GM12892 (cell line): Measurements from ENCODE around the gene TEX11.
"Not testable (repeated sequence)": the region's sequence is repeated elsewhere in the genome, so short reads cannot be mapped to it uniquely, and the experiment has no call there.

Experiments
- DNase-seq: peaks from one replicate; pipeline ENCODE4 v3.0.0; 2011; ENCODE audit not compliant: insufficient read length
- FAIRE-seq: peaks from 2 replicates; lab custom pipeline; 2011; peaks lifted over from hg19 to GRCh38; lab: Jason Lieb, UNC
- POLR2A ChIP-seq: IDR thresholded peaks from 2 replicates; pipeline ENCODE4 v1.6.1; 2011; ENCODE audit warnings: low read depth, low read length, control low read depth
- POLR2AphosphoS5 ChIP-seq: IDR thresholded peaks from 2 replicates; pipeline ENCODE4 v1.6.1; 2011; ENCODE audit warnings: low read depth, low read length, control low read depth
- TAF1 ChIP-seq: IDR thresholded peaks from 2 replicates; pipeline ENCODE4 v1.6.1; 2011; ENCODE audit warnings: low read depth, mild to moderate bottlenecking, control low read depth, low read length, borderline replicate concordance

Gene TEX11

DNA sequence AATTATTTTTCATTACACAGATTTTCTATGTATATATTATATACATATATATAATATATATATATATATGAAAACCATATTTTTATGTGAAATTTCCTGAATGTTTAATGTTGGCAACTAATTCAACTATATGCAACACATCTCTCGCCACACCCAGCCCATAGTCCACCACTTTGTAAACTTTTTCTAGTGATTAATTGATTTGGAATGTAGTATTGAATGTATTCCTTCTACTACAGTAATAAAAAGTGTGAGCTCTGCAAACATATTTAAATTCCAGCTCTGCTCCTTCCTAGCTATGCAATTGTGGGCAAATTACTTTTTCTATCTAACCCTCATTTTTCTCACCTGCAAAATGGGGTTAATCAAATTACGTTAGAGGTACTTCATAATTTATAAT, 187.8 kb downstream of the TEX11 start:
- TF ChIP-seq TAF1 (no peak), POLR2AphosphoS5 (no peak), POLR2A (no peak)
- DNase-seq (no peak), FAIRE-seq (no peak)

DNA sequence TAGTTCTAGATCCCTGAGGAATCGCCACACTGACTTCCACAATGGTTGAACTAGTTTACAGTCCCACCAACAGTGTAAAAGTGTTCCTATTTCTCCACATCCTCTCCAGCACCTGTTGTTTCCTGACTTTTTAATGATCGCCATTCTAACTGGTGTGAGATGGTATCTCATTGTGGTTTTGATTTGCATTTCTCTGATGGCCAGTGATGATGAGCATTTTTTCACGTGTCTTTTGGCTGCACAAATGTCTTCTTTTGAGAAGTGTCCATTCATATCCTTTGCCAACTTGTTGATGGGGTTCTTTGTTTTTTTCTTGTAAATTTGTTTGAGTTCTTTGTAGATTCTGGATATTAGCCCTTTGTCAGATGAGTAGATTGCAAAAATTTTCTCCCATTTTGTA, 197.2 kb downstream of the TEX11 start:
- DNase-seq, FAIRE-seq: not testable (repeated sequence)

DNA sequence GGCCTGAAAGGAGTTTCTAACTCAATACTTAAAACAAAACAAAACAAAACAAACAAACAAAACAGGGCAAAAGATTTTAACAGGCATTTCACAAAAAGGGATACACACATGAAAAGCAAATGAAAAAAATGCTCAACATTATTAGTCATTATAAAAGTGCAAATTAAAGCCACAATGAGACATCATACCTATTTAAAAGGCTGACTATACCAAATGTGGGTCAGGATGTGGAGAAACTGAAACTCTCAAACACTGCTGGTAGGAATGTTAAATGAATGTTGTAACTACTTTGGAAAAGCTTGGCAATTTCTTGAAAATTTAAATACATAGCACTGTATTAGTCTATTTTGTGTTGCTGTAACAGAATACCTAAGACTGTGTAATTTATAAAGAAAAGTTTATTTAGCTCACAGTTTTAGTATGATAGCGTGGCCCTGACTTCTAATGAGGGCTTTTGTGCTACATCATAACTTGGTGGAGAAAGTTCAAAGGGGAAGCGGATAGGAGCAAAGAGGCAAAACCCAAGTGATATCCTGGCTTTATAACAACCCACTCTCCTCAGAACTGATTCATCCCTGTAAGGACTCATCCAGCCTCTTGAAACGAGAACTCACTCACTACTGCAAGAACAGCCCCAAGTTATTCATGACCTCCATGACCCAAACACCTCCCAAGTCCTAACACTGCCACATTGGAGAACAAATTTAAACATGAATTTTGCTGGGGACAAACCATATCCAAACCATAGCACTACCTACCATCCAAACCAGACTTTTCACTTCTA, 214.0 kb downstream of the TEX11 start:
- FAIRE-seq (no peak), DNase-seq (no peak)
- no peak for TF ChIP-seq TAF1
- TF ChIP-seq POLR2A: no peak
- TF ChIP-seq POLR2AphosphoS5: no peak

DNA sequence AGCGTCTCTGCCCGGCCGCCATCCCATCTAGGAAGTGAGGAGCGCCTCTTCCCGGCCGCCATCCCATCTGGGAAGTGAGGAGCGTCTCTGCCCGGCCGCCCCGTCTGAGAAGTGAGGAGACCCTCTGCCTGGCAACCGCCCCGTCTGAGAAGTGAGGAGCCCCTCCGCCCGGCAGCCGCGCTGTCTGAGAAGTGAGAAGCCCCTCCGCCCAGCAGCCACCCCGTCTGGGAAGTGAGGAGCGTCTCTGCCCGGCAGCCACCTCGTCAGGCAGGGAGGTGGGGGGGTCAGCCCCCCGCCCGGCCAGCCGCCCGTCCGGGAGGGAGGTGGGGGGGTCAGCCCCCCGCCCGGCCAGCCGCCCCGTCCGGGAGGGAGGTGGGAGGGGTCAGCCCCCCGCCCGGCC, 229.1 kb downstream of the TEX11 start:
- not testable (repeated sequence) for DNase-seq, FAIRE-seq

DNA sequence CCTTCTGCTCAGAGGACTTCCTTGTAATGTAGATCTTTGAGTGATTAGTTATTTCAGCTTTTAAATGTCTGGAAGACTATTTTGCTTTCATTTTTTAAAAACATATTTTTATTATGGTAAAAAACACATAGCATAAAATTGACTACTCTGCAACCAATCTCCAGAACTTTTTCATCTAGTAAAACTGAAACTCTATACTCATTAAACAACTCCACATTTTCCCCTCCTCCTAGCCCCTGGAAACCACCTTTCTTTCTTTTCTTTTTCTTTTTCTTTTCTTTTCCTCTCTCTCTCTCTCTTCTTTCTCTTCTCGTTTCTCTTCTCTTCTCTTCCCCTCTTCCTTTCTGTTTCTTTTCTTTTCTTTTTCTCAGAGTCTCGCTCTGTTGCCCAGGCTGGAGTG, 233.2 kb downstream of the TEX11 start:
- DNase-seq (no peak), FAIRE-seq (no peak)
- TF ChIP-seq POLR2AphosphoS5: no peak
- no peak for TF ChIP-seq TAF1
- TF ChIP-seq POLR2A: no peak

DNA sequence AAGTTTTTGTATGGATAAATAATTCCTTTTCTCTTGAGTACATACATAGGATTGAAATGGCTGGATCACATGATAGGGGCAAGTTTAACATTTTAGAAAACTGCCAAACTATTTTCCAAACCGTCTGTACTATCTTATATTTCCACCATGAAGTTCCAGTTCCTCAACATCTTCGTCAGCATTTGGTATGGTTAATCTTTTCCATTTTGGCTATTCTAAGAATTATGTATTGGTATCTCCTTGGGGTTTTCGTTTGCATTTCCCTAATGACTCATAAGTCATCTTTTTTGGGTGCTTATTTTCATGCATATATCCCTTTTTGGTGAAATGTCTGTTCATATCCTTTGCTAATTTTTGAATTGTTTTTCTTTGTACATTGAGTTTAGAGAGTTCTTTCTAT, 236.2 kb downstream of the TEX11 start:
- no peak for TF ChIP-seq POLR2A
- no peak for TF ChIP-seq TAF1
- TF ChIP-seq POLR2AphosphoS5: no peak
- no peak for DNase-seq
- no peak for FAIRE-seq

DNA sequence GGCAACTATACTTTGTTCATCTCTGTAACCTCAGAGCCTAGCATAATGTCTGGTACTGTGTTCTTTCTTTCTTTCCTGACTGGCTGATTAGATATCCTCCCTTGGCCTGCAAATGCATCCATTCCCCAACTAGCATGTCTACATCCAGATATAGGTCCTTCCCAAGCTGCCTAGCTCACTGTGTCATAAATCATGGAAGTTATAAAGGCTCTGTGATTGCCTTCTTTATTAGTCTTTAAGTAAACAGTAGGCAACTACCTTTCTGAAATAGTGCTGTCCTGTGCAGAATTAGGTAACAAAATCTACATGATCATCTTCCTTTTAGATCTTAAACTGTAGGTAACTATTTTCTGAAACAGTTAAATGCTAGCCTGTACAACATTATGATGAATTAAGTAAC, 239.4 kb downstream of the TEX11 start:
- no peak for DNase-seq
- TF ChIP-seq POLR2AphosphoS5 (no peak), TAF1 (no peak), POLR2A (no peak)
- FAIRE-seq: no peak

DNA sequence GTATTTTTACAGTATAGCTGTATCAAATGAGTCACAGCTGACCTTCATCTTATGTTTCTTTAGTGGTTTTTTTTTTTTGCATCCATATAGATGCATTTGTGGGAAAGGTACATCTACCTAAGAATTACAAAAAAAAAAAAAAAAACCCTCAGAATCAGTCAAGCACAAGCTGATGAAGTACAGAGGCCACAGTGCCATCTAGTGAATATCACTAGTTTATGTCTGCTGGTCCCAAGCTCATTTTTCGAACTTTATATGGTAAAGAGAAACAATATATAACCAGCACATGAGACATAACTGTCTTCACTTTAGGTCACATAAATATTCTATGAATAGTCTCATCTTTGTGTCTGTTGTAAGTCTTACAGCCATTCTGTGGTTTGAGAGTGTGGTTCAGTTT, 243.8 kb downstream of the TEX11 start:
- FAIRE-seq (no peak), DNase-seq (no peak)
- TF ChIP-seq POLR2A: no peak
- no peak for TF ChIP-seq TAF1

DNA sequence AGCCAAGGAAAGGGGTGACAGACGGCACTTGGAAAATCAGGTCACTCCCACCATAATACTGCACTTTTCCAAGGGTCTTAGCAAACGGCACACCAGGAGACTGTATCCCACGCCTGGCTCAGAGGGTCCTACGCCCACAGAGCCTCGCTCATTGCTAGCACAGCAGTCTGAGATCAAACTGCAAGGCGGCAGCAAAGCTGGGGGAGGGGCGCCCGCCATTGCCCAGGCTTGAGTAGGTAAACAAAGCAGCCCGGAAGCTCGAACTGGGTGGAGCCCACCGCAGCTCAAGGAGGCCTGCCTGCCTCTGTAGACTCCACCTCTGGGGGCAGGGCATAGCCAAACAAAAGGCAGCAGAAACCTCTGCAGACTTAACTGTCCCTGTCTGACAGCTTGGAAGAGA, 247.4 kb downstream of the TEX11 start:
- not testable (repeated sequence) for FAIRE-seq

DNA sequence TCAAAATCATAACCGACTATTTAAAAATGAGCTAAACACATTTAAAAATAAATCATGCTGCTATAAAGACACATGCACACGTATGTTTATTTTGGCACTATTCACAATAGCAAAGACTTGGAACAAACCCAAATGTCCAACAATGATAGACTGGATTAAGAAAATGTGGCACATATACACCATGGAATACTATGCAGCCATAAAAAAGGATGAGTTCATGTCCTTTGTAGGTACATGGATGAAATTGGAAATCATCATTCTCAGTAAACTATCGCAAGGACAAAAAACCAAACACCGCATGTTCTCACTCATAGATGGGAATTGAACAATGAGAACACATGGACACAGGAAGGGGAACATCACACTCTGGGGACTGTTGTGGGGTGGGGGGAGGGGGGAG, 251.0 kb downstream of the TEX11 start:
- DNase-seq, FAIRE-seq: not testable (repeated sequence)

More for the DNA sequence above, 247.4 kb downstream of the TEX11 start:
- not testable (repeated sequence) for DNase-seq

DNA sequence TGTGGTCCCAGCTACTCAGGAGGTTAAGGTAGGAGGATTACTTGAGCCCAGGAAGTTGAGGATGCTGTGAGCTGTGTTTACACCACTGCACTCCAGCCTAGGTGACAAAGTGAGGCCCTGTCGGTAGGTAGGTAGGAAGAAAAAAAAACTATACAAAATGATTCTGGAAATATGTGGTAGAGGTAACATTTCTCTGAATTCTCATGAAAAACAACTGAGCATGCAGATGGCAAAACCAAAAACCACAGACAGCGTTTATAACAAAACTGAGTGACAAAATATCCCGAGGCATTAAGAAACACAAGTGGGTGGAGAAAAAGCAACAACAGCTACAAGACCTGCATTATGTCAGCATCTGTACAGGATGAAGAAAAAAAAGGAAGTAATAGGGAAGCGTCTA, 252.2 kb downstream of the TEX11 start:
- FAIRE-seq: no peak
- no peak for DNase-seq
- TF ChIP-seq POLR2AphosphoS5: no peak
- no peak for TF ChIP-seq TAF1
- TF ChIP-seq POLR2A: no peak

DNA sequence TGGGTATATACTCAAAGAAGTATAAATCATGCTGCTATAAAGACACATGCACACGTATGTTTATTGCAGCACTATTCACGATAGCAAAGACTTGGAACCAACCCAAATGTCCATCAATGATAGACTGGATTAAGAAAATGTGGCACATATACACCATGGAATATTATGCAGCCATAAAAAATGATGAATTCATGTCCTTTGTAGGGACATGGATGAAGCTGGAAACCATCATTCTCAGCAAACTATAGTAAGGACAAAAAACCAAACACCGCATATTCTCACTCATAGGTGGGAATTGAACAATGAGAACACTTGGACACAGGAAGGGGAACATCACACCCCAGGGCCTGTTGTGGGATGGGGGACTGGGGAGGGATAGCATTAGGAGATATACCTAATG, 260.6 kb downstream of the TEX11 start:
- not testable (repeated sequence) for DNase-seq, FAIRE-seq

DNA sequence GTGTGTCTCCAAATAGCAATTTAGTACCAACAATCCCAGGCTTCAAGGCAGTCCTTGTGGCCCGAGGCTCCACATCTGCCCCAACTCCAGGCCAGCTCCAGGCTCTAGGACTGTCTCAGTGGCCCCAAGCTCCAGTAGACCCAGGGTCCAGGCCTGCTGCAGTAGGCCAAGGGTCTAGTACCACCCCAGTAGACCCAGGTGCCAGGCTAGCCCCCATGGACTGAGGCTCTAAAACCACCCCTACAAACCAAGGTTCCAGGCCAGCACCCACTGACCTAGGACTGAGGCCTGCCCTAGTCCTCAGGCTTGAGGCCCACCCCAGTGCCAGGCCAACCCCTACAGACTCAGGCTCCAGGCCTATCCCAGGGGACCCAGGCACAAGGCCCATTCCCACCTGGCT, 272.3 kb downstream of the TEX11 start:
- DNase-seq (no peak), FAIRE-seq (no peak)
- TF ChIP-seq TAF1: no peak
- TF ChIP-seq POLR2A: no peak
- no peak for TF ChIP-seq POLR2AphosphoS5
